ENCODE data around the gene TSPAN18.

TSPAN18 gene

DNA sequence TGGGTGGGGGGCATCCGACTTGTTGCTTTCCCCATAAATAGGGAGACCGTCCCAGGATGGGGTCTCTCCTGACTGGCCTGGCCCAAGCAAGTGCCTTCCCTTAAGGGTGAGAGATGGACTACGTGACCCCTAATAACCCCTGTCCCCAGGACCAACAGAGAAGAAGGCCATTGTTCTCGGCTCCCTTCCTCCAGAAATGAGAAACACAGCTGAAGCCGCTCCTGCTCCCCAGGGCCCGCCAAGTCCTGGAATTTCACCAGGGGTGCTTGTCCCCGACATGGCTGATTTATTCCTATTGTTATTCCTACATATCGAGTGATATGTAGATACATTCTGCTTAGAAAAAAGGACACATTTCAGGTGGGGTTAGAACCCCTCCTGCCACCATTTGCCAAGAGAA is 123.2 kb downstream of the TSPAN18 start:
- DNase-seq, result no peak

DNA sequence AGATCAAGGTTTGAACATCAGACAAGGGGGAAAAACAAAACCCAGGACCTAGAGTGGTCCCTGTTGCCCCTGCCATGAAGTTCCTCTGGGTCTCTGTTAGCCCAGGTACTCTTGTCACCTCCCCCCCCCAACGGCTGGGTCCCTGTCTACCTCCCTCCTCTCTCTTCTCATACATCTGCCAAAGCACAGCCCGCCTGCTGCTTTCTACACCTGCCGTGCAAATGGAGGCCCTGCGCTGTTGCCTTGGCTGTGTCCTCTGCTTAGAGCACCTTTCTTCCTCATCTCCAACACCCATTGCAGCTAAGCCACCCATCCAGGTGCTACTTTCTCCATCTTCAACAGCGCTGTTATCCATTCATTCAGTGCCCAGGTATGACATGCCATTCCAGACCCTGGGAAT is 124.7 kb downstream of the TSPAN18 start:
- no peak for DNase-seq

DNA sequence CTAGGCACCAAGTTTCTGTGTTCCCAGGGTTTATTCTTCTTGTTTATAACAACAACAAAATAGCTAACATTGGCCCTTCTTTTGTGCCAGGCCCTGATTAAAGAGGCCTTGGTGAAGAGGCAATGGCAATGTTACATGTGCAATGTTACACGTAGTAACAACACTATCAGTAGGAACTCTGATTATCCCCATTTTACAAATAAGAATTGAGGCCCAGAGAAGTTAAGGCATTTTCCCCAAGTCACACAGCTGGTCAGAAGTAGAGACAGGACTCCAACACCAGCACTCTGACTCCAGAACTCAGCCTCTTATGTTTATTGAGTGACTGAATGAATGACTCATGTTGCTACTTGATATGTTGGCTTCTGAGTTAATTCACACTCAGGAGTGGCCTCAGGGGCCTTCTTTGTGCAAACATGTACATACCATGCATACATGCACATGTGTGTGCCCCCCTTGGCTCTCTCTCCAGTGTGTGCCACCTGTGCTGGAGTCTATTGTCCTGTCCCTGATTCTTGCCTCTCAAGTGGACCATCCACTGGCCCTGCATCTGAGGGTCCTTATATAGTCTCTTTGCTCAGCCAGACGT is 125.5 kb downstream of the TSPAN18 start:
- DNase-seq, result peak; percentile 59

GRCh38 chr11:44852952-44853351 is 126.2 kb downstream of the TSPAN18 start:
- no peak for DNase-seq

DNA sequence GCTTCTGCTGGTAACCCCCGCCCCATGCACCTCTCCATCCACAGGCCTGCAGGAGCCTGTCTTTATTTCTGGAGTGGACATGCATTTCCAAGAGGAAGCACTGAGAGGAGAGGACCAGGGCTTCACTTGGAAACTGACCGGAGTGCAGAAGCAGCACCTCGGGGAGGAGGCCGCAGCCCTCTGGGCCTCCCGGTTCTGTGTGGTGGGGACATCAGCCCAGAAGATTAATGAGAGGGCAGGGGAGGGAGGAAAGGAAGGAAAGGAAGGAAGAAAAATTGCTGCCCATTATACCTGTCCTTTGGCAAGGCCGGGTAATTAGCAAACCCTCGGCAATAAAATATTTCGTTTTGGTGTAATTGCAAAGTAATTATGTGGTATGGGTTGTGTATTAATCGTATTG is 126.9 kb downstream of the TSPAN18 start:
- DNase-seq, result no peak

GRCh38 chr11:44854086-44854485 is 127.3 kb downstream of the TSPAN18 start:
- no peak for DNase-seq

GRCh38 chr11:44854741-44855492 is 128.2 kb downstream of the TSPAN18 start:
- DNase-seq, result no peak

- DNase-seq, result no peak
These were observed 128.7 kb downstream of the TSPAN18 start for GRCh38 chr11:44855493-44855849.

- no peak for DNase-seq
These were observed 130.8 kb downstream of the TSPAN18 start for GRCh38 chr11:44857490-44858090.

- peak; percentile 33 for DNase-seq
These were observed 132.2 kb downstream of the TSPAN18 start for GRCh38 chr11:44858796-44859527.

DNA sequence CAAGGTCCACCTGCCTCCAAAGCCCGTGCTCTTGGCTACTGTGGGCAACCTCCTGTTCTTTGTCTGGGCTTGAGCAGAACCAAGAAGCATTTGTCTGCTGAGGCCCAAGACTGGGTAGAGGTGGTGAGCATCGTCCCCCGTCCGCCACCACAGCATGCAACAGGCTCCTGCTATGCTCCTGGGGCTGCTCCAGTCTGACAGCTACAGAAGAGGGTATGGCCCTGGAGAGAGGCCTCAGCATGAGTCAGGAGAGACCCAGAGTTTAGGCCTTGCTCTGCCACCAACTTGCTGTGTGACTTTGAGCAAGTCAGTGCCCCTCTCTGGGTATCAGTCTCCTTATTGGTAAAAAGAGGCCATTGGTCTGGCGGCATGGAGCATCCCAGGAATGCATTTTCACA is 132.8 kb downstream of the TSPAN18 start:
- DNase-seq, result no peak

- no peak for DNase-seq
These were observed 133.6 kb downstream of the TSPAN18 start for GRCh38 chr11:44860346-44860745.

DNA sequence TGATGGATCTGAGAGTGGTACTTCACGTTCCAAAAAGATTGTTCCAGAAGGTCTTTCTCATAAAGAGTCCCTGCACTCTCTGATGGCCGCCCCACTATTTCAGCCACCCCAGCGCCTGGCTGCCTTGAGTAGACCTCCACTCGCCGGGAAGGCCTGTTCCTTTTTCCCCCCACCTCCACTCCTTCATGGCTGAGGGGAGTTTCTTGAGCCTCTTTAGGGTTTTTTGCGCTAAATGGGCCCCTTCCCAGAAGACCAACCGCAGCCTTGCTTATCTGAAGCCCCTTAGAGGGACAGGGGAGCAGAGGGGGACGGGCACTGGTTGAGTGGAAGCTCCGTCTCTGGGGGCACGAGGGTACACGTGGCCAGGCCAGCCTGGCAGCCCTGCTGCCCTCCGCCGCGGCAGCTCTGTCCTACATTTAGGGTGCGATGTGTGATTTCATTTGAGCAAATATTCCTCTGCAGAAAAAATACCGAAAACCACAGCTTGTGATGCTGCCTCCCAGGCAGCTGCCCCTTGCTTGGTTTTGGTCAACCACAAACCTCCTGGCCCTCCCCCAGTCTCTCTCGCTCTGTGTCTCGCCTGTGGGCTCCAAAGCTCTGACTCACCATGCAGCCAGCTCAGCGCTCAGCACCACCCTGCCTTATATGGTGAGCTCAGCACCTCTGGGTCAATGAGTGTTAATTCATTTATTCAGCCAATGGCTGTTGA is 135.2 kb downstream of the TSPAN18 start:
- DNase-seq, result peak; percentile 100

DNA sequence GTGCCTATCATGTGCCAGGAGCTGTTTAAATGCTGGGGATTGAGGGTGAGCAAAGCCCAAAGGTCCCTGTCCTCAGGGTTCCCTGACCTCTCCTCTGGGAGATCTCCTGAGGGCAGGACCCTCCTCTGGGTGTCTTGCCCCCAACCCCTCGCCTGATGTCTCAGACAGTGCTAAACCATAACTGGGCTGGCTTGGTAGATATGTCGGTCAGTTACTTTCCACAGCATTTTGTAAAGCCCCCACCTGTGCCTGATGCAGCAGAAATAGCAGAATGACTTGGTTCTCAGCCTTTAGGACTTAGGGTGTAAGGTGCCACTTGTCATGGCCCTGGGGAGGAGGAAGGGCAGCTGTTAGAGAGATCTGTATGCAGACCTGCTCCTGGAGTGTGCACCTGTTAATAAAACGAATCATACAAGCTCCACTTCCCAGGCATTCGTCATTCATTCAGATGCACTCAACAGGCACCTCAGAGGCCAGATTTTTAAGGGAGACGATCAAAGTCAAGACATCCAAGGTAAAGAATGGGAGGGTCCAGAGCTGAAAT is 135.9 kb downstream of the TSPAN18 start:
- no peak for DNase-seq

- peak; percentile 44 for DNase-seq
These were observed 136.5 kb downstream of the TSPAN18 start for GRCh38 chr11:44863231-44863630.

DNA sequence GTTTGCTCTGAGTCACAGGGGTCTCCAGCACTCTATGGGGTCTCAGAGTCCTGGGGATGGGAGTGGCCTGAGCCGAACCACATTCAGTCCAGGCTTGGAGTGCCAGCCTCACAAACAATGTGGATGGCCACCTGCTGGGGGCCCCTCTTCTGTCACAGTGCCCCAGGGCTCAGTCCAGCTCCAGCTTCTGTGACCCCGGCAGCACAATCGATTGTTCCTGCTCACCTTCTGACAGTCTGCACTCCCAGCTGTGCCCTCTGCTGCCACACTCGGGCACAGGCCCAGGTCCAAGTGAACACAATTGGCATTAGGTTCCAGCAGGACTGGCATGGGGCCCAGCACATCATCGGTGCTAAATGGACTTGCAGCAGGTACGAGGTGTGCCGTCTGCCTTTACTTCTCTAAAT is 139.1 kb downstream of the TSPAN18 start:
- DNase-seq, result no peak

- DNase-seq, result no peak
These were observed 139.5 kb downstream of the TSPAN18 start for GRCh38 chr11:44866286-44866685.

GRCh38 chr11:44868021-44868420 is 141.3 kb downstream of the TSPAN18 start:
- no peak for DNase-seq

DNA sequence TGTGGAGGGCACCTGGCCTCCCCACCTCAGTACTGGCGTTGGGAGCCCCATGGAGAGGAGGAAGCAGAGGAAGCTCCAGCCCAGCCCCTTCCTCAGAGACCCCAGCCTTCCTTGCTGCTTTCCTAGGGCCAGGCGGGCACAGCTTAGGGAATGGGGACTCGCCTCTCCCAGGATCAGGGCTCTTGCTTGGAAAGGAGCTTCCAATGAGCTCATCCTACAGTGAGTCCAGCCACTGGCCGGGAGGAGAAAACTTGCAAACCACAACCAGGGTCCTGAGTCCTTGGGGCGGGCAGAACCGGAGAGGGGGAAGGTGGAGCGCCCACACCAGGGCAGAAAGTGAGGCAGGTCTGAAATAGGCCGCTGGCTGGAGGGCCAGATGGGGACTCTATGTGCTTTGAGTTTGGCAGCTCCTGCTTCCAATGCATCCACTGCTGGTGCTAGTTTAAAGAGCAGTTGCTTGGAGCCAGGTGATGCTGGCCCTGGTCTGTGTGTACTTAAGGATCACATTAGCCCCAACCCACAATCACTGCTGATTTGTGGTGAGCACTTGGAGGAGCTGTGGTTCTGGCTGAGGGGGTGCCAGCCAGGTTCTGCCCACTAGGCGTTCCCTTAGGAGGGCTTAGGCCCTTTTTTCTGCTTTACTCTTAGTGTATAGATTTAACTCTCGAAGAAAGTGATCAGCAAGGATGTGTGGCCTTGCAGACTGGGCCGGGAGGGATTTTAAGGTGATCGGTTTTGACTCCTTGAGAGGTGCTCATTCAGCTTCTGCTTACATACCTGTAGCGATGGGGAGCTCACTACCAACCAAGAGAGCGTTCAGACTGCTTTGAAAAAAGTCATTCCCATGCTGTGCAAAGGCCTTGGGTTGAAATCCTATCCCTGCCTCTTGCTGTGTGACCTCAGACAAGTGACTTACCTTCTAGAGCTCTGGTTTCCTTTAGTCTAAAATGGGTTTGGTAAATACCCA is 142.0 kb downstream of the TSPAN18 start:
- DNase-seq, result no peak

- DNase-seq, result peak; percentile 45
These were observed 143.4 kb downstream of the TSPAN18 start for GRCh38 chr11:44870181-44870580.

GRCh38 chr11:44870615-44871176 is 143.9 kb downstream of the TSPAN18 start:
- no peak for DNase-seq

Measured in fibroblast of skin of back (primary cell).